GM19467 (cell line): Measurements from ENCODE around the gene LBHD2.

ENCODE experiments used
- ATAC-seq: cut with Tn5 transposase; IDR thresholded peaks from one replicate; pipeline ENCODE4 v1.9.1; 2021; ENCODE audit warnings: mild to moderate bottlenecking, moderate library complexity; ENCODE audit not compliant: unreplicated experiment

LBHD2 gene

DNA sequence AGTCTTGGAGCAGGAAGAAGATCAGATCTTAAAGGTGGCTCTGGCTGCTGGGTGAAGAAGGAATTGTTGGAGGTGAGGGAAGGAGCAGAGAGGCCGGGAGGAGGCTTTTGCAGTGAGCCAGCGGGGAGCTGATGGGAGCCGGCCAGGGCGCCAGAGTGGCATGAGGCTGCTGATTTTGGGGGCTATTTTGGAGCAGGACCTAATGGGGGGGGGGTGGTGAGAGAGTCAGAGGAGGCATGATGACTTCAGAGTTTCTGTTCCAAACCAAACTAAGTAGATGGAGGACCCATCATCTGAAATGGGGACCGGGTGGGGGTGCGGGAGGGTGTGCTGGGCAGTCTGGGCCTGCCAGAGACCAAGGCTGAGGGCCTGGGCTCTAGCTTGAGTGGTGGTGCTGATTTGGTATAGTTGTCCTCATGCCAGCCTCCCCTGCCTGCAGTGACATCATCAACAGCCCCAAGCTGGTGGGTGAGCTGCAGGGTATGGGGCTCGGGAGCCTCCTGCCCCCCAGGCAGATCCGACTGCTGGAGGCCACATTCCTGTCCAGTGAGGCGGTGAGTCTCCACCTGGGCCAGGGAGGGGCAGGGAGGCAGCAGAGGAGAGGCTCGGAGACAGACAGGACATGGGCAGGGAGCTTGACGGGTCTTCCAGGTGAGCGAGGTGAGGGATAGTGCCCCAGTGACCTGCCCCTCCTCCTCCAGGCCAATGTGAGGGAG, 45.4 kb downstream of the LBHD2 start:
- ATAC-seq = no peak

DNA sequence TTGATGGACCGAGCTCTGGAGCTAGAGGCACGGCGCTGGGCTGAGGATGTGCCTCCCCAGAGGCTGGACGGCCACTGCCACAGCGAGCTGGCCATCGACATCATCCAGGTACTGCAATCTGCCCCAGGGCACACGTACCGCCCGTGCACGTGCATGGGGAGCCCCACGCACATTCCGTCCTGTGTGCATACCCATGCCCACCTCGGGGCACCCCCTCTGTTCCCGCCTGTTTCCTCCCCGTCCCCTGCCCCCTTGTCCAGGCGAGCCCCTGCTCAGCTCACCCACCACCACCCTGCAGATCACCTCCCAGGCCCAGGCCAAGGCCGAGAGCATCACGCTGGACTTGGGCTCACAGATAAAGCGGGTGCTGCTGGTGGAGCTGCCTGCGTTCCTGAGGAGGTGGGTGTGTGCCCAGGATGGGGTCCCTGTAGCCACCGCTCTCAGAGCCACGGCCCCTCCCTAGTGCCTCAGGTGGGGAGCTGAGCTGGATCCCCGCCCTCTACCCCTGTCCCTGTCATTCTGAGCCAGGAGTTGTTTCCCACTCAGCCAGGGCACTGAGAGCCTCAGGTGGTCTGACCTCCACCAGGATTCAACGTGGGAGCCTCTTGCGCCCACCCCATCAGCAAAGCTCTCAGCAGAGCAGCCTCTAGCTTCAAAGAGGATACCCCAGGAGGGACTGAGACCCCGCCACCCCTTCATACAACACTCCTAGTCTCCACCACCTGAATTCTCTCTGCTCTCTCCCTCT, 46.2 kb downstream of the LBHD2 start:
- no peak for ATAC-seq

DNA sequence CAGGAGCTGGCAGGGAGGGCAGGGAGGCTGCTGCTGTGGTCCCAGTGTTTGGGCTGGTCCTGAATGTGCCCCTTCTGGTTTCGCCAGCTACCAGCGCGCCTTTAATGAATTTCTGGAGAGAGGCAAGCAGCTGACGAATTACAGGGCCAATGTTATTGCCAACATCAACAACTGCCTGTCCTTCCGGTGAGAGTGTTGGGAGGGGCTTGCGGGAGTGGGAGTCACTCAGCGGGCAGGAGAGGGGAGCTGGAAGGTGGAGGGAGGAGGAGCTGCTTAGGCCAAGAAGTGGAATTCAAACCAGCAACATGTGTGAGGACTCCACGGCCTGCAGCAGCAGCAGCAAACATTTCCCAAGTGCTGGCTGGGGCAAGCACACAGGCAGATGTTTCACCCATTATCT, 47.0 kb downstream of the LBHD2 start:
- ATAC-seq = no peak

DNA sequence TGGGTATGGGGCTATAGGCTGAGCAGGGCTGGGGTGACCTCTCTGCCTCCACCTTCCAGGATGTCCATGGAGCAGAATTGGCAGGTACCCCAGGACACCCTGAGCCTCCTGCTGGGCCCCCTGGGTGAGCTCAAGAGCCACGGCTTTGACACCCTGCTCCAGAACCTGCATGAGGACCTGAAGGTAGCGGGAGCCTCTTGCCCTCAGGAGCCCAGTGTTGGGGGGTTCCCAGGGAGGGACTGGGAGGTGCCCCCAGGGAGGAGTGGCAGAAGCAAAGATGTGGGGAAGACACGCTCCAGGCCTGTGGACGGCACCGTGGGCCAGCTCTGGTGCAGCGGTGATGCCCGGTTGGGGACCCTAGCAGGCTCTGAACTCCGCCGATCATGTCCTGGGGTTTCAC, 47.6 kb downstream of the LBHD2 start:
- no peak for ATAC-seq

DNA sequence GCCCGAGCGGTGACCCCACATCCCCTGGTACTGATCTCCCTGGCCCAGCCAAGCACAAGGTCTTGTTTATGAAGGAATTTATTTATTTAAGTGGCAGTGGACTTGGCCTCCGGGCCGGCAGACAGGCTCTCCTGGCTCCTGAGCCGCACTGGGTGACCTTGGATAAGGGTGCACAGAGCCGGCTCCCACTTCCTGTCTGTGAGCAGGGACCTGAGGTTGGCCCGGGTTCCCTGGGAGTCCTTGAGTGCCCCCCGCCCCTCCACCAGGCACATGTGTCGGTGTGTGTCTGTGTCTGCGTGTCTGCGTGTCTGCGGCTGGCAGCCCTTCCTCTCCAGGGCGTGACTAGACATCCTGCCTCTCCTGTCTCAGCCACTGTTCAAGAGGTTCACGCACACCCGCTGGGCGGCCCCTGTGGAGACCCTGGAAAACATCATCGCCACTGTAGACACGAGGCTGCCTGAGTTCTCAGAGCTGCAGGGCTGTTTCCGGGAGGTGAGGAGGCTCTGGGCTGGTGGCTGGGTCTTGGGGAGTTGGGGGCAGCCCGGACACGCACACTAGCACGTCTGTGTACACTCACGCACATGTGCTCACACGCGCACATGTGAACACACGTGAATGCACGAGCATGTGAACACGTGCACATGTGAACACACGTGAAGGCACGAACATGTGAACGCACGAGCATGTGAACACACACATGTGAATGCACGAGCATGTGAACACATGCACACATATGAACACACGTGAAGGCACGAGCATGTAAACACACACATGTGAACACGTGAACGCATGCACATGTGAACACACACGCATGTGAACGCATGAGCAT, 48.6 kb downstream of the LBHD2 start:
- no peak for ATAC-seq

DNA sequence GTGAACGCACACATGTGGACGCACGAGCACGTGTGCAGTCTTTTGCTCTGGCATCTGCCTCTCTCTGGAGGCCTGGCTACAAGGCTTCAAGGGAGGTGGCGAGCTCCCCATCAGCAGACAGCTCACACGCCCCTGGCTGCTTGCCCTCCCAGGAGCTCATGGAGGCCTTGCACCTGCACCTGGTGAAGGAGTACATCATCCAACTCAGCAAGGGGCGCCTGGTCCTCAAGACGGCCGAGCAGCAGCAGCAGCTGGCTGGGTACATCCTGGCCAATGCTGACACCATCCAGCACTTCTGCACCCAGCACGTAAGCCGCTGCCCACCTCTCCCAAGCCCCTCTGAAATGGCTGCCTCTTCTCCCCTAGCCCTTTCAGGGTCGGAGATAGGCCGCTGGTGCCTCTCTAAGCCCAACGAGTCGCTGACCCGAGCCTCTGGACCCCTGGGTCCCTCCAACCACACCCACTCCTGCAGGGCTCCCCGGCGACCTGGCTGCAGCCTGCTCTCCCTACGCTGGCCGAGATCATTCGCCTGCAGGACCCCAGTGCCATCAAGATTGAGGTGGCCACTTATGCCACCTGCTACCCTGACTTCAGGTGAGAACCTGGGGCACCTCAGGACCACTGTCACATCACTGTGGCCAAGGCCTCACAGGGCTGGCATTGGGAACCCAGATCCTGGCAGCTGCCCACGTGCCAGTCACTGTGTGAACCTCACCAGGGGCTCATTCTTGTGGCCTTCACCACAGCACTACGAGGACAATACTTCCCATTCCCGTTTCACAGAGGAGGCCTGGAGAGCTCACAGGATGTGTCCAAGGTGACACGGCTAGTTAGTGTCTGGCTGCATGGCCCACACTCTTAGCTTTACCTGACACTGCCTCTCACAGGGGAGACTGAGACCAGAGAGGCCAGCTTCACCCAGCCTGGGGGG, 49.5 kb downstream of the LBHD2 start:
- no peak for ATAC-seq

DNA sequence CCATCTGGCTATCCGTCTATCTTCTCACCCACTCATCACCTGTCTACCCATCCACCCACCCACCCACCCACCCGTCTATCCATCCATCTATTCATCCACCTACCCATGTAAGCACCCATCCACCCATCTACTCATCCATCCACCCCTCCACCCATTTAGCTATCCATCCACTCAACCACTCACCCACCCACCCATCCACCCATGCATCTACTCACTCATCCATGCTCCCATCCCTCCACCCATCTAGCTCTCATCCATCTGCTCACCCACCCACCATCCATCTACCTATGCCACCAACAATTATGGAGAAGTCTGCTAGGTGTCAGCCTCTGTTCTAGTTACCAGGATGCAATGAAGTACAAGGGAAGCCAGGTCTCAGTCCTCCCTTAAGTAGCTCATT, 50.4 kb downstream of the LBHD2 start:
- no peak for ATAC-seq

DNA sequence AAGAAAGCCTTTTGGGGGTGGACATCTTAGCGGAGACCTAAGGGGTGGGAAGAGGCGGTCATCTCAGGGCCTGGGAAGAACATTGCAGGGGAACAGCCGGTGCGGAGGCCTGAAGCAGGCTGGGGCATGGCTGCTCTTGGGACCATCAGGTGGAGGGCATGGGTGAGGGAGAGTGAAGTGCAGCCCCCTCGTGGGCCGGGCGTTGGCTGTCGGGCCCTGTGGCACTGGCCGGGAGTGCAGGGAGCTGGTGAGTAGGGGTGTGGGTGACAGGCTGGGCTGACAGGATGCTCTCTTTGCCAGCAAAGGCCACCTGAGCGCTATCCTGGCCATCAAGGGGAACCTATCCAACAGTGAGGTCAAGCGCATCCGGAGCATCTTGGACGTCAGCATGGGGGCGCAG, 50.9 kb downstream of the LBHD2 start:
- no peak for ATAC-seq

DNA sequence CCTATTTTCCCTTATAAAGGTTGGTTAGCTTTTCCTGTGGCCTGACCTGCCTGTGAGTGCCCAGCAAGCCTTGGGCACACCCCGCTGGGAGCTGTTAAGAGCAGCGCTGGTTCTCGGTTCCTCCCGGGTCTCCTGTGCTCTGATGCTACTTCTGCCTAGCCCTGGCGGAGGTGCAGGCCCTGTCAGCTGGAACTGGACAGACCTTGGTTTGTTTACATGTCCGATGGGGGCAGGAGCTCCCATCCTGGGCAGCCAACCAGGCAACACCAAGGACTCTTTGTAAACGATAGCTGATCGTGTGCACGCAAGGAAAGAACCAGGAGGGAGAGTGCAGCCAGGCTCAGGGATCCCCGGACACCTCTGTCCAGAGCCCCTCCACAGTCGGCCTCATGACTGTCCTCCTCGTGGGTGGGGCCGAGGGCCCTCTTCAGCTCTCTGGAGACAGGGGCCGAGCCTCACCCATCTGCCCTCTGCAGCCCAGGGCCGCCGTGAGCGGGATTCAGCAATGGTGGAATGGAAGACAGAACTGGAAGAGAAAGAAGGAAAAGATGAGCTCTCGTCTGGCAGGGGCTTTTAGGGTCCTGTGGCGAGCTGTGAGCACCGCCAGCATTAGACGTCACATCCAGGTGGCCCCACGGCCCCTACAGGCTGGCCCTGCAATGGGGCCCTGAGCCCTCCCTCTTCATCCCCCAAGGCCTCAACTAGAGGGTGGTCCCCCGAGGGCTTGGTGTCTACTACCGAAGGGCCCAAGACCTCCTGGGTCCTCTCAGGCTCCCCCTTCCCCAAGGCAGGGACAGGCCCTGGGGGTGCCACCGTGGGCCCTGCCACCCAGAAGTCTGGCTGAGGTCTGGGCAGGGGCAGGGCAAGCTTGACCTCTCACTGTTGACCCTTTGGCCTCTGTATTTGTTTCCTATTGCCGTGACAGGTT, 51.6 kb downstream of the LBHD2 start:
- no peak for ATAC-seq

DNA sequence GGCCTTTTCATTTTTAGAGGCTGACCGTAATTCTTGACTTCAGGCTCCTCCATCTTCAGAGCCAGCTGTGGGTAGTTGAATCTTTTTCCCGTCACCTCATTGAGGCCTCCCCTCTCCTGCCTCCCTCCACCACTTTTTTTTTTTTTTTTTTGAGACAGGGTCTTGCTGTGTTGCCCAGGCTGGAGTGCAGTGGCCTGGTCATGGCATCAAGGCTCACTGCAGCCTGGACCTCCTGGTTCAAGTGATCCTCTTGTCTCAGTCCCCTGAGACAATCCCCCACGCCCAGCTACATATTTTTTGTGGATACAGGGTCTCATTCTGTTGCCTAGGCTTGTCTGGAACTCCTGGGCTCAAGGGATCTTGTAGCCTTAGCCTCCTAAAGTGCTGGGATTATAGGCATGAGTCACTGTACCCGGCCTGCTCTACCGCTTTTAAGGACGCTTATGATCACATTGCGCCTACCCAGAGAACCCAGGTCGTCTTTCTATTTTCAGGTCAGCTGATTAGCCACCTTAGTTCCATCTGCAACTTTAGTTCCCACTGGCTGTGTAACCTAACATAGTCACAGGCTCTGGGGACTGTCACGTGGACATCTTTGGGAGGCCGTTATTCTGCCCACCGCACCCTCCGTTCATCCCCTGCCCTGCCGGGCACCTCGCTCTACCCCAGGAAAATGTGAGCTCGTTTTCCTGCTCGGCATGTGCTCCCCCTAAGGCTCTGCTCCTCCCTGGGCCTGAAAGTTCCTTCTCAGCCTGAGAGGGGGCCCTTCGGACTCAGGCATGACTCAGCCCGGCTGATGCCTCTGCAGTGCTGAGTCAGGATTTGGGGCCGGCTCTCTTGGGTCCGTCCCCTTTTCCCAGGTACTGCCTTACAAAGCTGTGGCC, 52.6 kb downstream of the LBHD2 start:
- no peak for ATAC-seq

DNA sequence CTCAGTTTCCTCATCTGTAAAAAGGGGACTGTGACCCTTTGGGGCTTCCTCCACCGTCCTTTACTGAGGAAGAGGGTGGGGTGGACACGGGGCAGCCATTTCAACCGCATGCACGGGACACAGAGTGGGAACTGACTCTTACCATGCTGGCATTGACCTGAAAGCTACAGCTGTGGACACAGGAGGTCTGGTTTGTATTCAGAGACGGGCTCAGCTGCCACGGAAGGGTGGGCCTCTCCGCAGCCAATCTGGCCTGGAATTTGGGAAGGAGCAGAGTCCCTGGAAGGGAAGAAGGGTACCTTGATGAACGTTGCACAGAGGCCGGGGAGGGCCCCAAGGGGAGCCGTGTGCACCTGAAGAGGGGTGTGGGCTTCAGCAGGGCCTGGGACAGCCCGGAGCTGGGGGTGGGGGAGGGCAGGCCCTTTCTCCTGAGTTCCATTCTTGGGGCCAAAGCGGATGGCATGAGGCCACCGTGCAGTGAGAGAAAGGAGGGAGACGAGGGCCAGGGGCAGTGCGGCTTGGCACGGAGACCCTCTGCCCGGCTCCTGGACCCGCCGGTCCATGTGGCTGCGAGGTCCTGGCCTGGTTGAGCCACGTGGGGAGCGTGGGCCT, 53.8 kb downstream of the LBHD2 start:
- ATAC-seq = no peak

DNA sequence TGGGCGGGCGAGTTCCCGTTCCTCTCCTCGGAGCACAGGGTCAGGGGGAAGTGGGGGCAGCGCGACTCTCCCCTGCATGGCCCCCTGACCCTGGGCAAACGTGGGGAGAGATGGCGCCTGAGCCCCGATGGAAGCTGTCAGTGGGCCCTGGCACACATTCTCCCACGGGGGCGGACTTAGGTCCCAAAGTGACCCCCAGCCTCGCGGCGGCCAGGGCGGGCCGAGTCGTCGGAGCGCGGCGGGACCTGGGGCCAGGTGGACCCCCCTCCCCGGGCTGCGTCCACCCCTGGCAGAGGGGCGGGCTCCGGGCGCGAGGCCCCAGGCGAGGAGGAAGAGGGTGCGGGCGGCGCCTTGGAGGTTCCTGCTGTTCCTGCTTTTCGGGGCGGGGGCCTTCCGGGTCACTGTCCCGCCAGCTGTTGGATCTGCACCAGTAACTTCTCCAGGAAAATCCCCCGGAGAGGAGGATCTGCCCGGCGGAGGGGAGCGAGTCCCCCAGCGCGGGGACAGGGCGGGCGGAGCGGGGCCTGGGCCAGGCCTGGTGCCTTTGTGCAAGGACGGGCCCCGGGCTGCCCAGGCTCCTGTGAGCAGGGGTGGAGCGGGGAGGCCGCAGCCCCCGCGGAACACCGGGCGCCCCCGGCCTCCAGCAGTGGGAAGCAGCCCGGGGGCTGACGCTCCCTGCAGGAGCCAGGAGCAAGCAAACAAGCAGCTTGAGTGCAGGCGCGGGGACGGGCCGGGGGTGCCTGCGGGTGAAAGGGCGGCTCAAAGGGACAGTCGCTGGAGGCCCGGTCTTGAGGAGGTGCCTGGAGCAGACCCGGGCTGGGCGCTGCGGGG, 54.5 kb downstream of the LBHD2 start:
- ATAC-seq = no peak

DNA sequence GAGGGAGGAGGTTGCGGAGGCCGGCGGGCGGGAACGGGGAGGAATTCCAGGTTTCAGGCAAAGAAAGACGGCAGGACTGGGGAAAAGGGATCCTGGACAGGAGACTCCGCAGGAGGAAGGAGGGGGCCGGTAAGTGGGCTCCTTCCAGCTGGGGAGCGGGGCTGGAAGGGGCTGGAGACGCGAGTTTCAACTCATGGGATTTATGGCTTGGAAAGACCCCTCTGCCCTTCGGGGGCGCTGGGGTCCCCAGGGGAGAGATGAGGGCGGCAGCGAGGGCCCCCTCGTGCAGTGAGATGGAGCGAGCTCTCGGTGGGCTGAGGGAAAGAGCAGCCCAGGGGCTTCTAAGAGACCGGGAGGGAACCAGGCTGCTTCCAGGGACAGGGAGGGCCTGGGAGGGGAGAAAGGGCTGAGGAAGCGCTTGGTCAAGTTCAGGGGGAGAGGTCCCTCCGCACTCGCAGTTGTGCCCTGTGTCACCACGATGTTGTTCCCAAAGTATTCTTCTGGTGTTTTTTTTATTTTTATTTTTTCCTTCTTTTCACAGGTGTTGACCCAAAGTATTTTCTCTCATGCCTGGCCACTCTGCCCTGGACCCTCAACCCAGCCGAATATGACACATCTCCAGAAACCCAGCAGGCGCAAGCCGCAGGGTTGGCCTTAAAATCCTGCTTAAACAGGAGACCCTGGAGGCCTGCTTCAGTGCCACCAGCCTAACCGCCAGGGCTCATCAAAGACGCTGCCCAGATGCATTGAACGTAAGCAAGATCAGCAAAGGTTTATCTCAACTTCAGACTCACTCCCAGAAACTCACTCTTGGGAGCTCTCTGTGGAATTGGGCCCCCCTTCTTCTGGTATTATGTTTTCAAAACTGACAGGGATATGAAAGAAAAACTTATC, 55.4 kb downstream of the LBHD2 start:
- no peak for ATAC-seq
